ENCODE measurements around the gene CDHR3. TPM values are rescaled to one million over a fixed set of nuclear protein-coding genes. Genes with fewer than 3 reads are reported as not detected.

CDHR3 gene
- total and polyA plus RNA-seq, 4 donors: 1.0 to 10.5 (median 1.8) TPM

DNA sequence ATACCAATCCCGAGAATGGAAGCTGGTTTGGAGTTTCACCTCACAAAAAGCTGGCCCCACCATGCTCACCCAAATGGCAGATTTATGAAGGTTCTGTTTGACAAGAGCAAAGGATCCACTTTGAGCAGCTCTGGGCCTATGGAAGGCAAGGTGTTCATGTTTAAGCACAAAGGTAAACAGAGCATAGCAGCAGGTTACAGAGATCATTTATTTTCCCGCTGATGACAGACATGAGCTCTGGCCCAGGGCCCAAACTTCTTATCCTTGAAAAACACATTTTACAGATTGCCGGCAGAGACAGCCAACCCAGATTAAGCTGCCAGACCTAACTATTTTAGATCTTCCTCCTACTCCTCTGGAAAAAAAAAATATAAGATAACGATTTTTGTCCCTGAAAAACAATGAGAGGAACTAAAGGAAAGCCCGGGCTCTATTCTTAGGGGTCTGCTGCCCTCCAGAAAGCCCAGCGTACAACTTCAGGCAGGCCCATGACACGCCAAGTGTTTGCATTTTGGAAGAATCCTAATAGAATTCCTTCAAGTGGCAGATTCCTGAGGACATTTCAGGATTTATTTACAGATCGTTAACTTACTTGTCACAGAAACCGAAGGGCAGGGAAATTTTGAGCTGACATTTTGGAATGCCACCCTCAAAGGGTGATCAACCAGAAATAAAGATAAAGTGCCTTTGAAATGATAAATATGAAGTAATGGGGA lies 109.1 kb downstream of the CDHR3 start:
- peak in 1 of 2 donors; percentile 9 for TF ChIP-seq RXRA (IDR thresholded peaks at IDR 0.05)
- TF ChIP-seq, protein P1, sequence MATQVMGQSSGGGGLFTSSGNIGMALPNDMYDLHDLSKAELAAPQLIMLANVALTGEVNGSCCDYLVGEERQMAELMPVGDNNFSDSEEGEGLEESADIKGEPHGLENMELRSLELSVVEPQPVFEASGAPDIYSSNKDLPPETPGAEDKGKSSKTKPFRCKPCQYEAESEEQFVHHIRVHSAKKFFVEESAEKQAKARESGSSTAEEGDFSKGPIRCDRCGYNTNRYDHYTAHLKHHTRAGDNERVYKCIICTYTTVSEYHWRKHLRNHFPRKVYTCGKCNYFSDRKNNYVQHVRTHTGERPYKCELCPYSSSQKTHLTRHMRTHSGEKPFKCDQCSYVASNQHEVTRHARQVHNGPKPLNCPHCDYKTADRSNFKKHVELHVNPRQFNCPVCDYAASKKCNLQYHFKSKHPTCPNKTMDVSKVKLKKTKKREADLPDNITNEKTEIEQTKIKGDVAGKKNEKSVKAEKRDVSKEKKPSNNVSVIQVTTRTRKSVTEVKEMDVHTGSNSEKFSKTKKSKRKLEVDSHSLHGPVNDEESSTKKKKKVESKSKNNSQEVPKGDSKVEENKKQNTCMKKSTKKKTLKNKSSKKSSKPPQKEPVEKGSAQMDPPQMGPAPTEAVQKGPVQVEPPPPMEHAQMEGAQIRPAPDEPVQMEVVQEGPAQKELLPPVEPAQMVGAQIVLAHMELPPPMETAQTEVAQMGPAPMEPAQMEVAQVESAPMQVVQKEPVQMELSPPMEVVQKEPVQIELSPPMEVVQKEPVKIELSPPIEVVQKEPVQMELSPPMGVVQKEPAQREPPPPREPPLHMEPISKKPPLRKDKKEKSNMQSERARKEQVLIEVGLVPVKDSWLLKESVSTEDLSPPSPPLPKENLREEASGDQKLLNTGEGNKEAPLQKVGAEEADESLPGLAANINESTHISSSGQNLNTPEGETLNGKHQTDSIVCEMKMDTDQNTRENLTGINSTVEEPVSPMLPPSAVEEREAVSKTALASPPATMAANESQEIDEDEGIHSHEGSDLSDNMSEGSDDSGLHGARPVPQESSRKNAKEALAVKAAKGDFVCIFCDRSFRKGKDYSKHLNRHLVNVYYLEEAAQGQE (IDR thresholded peaks at IDR 0.05): no peak
- peak; percentile 55 for TF ChIP-seq NR2F2 (IDR thresholded peaks at IDR 0.05)
- TF ChIP-seq, protein P2, sequence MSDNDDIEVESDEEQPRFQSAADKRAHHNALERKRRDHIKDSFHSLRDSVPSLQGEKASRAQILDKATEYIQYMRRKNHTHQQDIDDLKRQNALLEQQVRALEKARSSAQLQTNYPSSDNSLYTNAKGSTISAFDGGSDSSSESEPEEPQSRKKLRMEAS (IDR thresholded peaks at IDR 0.05): no peak
- TF ChIP-seq, protein P3, sequence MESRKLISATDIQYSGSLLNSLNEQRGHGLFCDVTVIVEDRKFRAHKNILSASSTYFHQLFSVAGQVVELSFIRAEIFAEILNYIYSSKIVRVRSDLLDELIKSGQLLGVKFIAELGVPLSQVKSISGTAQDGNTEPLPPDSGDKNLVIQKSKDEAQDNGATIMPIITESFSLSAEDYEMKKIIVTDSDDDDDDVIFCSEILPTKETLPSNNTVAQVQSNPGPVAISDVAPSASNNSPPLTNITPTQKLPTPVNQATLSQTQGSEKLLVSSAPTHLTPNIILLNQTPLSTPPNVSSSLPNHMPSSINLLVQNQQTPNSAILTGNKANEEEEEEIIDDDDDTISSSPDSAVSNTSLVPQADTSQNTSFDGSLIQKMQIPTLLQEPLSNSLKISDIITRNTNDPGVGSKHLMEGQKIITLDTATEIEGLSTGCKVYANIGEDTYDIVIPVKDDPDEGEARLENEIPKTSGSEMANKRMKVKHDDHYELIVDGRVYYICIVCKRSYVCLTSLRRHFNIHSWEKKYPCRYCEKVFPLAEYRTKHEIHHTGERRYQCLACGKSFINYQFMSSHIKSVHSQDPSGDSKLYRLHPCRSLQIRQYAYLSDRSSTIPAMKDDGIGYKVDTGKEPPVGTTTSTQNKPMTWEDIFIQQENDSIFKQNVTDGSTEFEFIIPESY (IDR thresholded peaks at IDR 0.05): no peak
- no peak for TF ChIP-seq JUND (IDR thresholded peaks at IDR 0.05)
- TF ChIP-seq HNF4A (conservative IDR thresholded peaks at IDR 0.05): peak in 1 of 2 donors; percentile 11
- TF ChIP-seq YY1 (IDR thresholded peaks at IDR 0.05): no peak
- peak; percentile 13 for TF ChIP-seq SP1 (IDR thresholded peaks at IDR 0.05)
- TF ChIP-seq, protein P4, sequence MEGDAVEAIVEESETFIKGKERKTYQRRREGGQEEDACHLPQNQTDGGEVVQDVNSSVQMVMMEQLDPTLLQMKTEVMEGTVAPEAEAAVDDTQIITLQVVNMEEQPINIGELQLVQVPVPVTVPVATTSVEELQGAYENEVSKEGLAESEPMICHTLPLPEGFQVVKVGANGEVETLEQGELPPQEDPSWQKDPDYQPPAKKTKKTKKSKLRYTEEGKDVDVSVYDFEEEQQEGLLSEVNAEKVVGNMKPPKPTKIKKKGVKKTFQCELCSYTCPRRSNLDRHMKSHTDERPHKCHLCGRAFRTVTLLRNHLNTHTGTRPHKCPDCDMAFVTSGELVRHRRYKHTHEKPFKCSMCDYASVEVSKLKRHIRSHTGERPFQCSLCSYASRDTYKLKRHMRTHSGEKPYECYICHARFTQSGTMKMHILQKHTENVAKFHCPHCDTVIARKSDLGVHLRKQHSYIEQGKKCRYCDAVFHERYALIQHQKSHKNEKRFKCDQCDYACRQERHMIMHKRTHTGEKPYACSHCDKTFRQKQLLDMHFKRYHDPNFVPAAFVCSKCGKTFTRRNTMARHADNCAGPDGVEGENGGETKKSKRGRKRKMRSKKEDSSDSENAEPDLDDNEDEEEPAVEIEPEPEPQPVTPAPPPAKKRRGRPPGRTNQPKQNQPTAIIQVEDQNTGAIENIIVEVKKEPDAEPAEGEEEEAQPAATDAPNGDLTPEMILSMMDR (IDR thresholded peaks at IDR 0.05; ENCODE audit: low read depth, low read length, missing input control): no peak
- TF ChIP-seq EGR1 (IDR thresholded peaks at IDR 0.05; ENCODE audit: low read depth in 2 of 2): no peak
- no peak for TF ChIP-seq GABPA (IDR thresholded peaks at IDR 0.05 in 1 of 2, conservative IDR thresholded peaks at IDR 0.05 in 1 of 2)
- no peak for TF ChIP-seq TAF1 (conservative IDR thresholded peaks at IDR 0.05)
- TF ChIP-seq, protein P5, sequence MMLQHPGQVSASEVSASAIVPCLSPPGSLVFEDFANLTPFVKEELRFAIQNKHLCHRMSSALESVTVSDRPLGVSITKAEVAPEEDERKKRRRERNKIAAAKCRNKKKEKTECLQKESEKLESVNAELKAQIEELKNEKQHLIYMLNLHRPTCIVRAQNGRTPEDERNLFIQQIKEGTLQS (IDR thresholded peaks at IDR 0.05): no peak
- peak; percentile 52 for DNase-seq (ENCODE audit: low spot score)
- H3K9ac ChIP-seq (ENCODE audit: low read depth in 1 of 2, low read length in 2 of 2): no peak overlapping the region
- H3K4me1 ChIP-seq (ENCODE audit: control insufficient read depth in 4 of 4, insufficient read depth in 4 of 4, low read length in 3 of 4): peaks cover 0 to 13% (median 5%) of the 10 kb centered on the region in 4 donors
- no peaks in the 10 kb centered on the region for H3K27me3 ChIP-seq (ENCODE audit: control insufficient read depth in 4 of 4, insufficient read depth in 4 of 4, low read length in 3 of 4)
- no peak overlapping the region for H3K4me3 ChIP-seq (ENCODE audit: low read depth in 1 of 3, low read length in 3 of 3)
- no peaks in the 10 kb centered on the region for H3K9me3 ChIP-seq (ENCODE audit: control insufficient read depth in 4 of 4, low read length in 3 of 4)
- WGBS: 53% methylated on average over 9 of the region's 9 CpGs
- no peaks in the 10 kb centered on the region for H3K36me3 ChIP-seq (ENCODE audit: control insufficient read depth in 4 of 4, insufficient read depth in 3 of 4, low read depth in 1 of 4, low read length in 3 of 4)
- H3K27ac ChIP-seq (ENCODE audit: low read depth in 1 of 2, low read length in 2 of 2): peak overlapping the region in 1 of 2 donors; percentile 32

Measured in liver (tissue), 9 donors.